ENCODE results near the gene ALOX12. TPM values are rescaled to one million over a fixed set of nuclear protein-coding genes. Genes with fewer than 3 reads are reported as not detected.

The ALOX12 gene
- polyA plus RNA-seq, 3 donors, result 0.13 TPM; not detected in 2

Other genes starting within 250 kb of the ALOX12 start
- gene XAF1, start 240.0 kb upstream of the ALOX12 start, polyA plus RNA-seq, result 10 to 100 TPM in 2 of 3 donors, 1 to 10 TPM in 1; 9.8 to 75.6 (median 21.0) TPM
- under 1 TPM in 2 of 3 donors, not detected in 1; 0.10 to 0.14 TPM for gene FBXO39, start 219.8 kb upstream of the ALOX12 start, polyA plus RNA-seq
- not detected for gene TEKT1, start 164.3 kb upstream of the ALOX12 start, polyA plus RNA-seq
- gene RNASEK, start 16.6 kb downstream of the ALOX12 start, polyA plus RNA-seq, result 100 to 1,000 TPM; 133 to 384 (median 349) TPM
- 10 to 100 TPM in 2 of 3 donors, 1 to 10 TPM in 1; 3.1 to 23.0 (median 16.6) TPM for gene BCL6B, start 27.0 kb downstream of the ALOX12 start, polyA plus RNA-seq
- 1 to 10 TPM in 2 of 3 donors, under 1 TPM in 1; 0.89 to 2.4 (median 1.8) TPM for gene SLC16A13, start 40.0 kb downstream of the ALOX12 start, polyA plus RNA-seq
- gene SLC16A11, start 48.0 kb downstream of the ALOX12 start, polyA plus RNA-seq, result 1 to 10 TPM; 2.2 to 9.7 (median 2.5) TPM
- 10 to 100 TPM in 1 of 3 donors, 1 to 10 TPM in 2; 1.3 to 16.1 (median 8.8) TPM for gene CLEC10A, start 84.2 kb downstream of the ALOX12 start, polyA plus RNA-seq
- gene ASGR2, start 118.8 kb downstream of the ALOX12 start, polyA plus RNA-seq, result 1 to 10 TPM in 2 of 3 donors, under 1 TPM in 1; 0.37 to 4.3 (median 1.9) TPM
- 1 to 10 TPM; 1.0 to 3.4 (median 2.5) TPM for gene ASGR1, start 183.3 kb downstream of the ALOX12 start, polyA plus RNA-seq
- 10 to 100 TPM in 1 of 3 donors, 1 to 10 TPM in 2; 3.3 to 26.3 (median 5.5) TPM for gene DLG4, start 223.8 kb downstream of the ALOX12 start, polyA plus RNA-seq
- gene ACADVL, start 223.9 kb downstream of the ALOX12 start, polyA plus RNA-seq, result 100 to 1,000 TPM; 563 to 988 (median 674) TPM
- 10 to 100 TPM in 2 of 3 donors, 1 to 10 TPM in 1; 9.9 to 31.3 (median 17.2) TPM for gene DVL2, start 238.5 kb downstream of the ALOX12 start, polyA plus RNA-seq
- 10 to 100 TPM; 11.5 to 29.4 (median 24.4) TPM for gene PHF23, start 243.4 kb downstream of the ALOX12 start, polyA plus RNA-seq
- 1,000 to 10,000 TPM in 1 of 3 donors, 100 to 1,000 TPM in 2; 485 to 1,093 (median 668) TPM for gene GABARAP, start 246.4 kb downstream of the ALOX12 start, polyA plus RNA-seq